ENCODE measurements around the gene MAGOH. TPM values are rescaled to one million over a fixed set of nuclear protein-coding genes. Genes with fewer than 3 reads are reported as not detected.

MAGOH gene
- total RNA-seq, 1 donor from 2014 or later, result 27.3 TPM

DNA sequence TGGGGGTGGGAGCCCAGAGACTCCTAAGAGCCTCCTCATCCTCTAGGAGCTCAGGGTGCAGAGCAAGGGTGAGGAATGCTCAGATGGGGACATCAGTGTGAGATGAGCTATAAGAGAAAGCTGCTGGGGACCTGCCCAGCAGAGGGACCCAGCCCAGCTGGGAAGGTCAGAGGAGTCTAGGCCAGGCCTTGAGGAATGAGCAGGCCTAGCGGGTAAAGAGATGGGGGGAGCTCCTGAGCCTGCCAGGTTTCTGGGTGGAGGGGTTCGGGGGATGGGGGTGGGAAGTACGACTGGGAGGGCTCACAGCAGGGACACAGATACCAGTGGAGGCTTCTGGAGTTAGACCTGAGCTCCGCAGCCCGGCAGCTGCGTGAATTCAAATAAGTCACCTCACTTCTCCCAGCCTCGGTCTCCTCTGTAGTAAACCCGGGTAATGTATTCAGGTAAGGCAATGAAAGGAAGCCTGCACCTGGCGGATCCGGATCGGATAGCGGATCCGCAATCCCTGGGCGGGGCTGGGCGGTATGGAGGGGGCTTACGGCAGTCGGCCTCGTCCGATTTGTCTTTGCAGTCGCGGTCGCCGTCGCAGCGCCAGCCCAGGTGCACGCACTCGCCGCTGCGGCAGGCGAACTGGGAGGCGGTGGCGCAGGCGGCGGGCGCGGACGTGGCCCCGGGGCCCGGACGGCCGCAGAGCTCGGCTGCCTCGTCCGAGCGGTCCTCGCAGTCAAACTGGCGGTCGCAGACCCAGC, 38.0 kb upstream of the MAGOH start:
- Mint-ChIP-seq H3K4me3 (ENCODE audit: unreplicated experiment) (no peak overlapping the region), H3K36me3 (ENCODE audit: unreplicated experiment) (no peaks in the 10 kb centered on the region), H3K27me3 (ENCODE audit: unreplicated experiment) (peaks cover 14% of the 10 kb centered on the region), H3K4me1 (ENCODE audit: low read depth, unreplicated experiment) (peaks cover 17% of the 10 kb centered on the region), H3K9me3 (ENCODE audit: unreplicated experiment) (peaks cover 1% of the 10 kb centered on the region), H3K27ac (ENCODE audit: unreplicated experiment) (no peak overlapping the region)
- DNase-seq, result no peak
- TF ChIP-seq, protein P1, sequence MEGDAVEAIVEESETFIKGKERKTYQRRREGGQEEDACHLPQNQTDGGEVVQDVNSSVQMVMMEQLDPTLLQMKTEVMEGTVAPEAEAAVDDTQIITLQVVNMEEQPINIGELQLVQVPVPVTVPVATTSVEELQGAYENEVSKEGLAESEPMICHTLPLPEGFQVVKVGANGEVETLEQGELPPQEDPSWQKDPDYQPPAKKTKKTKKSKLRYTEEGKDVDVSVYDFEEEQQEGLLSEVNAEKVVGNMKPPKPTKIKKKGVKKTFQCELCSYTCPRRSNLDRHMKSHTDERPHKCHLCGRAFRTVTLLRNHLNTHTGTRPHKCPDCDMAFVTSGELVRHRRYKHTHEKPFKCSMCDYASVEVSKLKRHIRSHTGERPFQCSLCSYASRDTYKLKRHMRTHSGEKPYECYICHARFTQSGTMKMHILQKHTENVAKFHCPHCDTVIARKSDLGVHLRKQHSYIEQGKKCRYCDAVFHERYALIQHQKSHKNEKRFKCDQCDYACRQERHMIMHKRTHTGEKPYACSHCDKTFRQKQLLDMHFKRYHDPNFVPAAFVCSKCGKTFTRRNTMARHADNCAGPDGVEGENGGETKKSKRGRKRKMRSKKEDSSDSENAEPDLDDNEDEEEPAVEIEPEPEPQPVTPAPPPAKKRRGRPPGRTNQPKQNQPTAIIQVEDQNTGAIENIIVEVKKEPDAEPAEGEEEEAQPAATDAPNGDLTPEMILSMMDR (IDR thresholded peaks at IDR 0.05; ENCODE audit: partially characterized antibody, unreplicated experiment), result no peak

DNA sequence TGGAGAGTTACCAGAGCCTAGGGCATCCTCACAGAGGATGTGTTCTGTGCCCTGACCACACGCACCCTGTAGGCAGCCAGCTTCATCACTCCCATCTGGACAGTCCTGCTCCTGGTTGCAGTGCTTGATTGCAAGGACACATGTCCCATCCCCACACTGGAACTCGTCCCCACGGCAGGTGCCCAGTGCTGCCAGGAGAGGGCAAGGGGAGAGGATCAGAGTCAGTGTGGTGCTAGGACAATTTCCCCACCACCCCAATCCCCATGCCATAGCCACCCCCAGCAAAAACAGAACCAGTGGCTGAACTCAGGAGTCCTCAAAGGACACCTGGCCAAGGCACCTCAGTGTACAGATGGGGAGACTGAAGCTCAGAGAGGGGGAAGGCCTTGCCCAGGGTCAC, 37.2 kb upstream of the MAGOH start:
- Mint-ChIP-seq H3K9me3 (ENCODE audit: unreplicated experiment) (no peaks in the 10 kb centered on the region), H3K27ac (ENCODE audit: unreplicated experiment) (no peak overlapping the region), H3K4me3 (ENCODE audit: unreplicated experiment) (no peak overlapping the region), H3K4me1 (ENCODE audit: low read depth, unreplicated experiment) (peaks cover 12% of the 10 kb centered on the region), H3K36me3 (ENCODE audit: unreplicated experiment) (no peaks in the 10 kb centered on the region), H3K27me3 (ENCODE audit: unreplicated experiment) (peaks cover 10% of the 10 kb centered on the region)
- DNase-seq, result no peak
- TF ChIP-seq, protein P1 (IDR thresholded peaks at IDR 0.05; ENCODE audit: partially characterized antibody, unreplicated experiment), result no peak

DNA sequence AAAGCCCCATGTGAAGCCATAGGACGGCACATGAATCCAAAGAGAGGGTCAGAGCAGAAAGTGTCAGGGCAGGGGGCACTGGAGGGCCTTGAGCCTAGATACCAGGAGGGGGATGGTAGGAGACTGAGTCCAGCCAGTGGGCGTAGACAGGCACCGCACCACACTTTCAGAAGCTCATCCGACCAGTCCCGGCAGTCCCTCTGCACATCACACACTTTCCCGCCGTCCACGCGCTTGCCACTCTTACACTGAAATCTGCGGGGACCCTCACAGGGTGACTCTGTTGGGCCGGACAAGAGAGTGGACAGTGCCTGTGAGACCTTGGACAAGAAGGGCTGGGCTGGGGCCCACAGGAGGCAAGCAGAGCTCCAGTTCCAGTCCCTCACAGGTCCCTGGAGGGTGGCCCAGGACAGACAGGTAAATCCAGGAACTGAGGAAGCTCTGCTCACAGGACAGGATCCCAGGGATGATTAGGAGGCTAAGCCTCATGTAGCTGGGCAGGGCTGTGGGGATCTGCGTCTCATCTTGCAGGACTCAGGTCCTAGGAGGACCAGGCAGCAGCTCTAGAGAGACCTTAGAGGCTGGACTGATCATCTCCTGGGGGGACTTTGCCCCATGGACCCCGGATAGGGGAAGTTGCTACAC, 36.3 kb upstream of the MAGOH start:
- Mint-ChIP-seq H3K9me3 (ENCODE audit: unreplicated experiment) (no peaks in the 10 kb centered on the region), H3K4me1 (ENCODE audit: low read depth, unreplicated experiment) (peaks cover 7% of the 10 kb centered on the region), H3K36me3 (ENCODE audit: unreplicated experiment) (peaks cover 4% of the 10 kb centered on the region), H3K4me3 (ENCODE audit: unreplicated experiment) (no peak overlapping the region), H3K27me3 (ENCODE audit: unreplicated experiment) (peaks cover 10% of the 10 kb centered on the region), H3K27ac (ENCODE audit: unreplicated experiment) (no peak overlapping the region)
- TF ChIP-seq, protein P1 (IDR thresholded peaks at IDR 0.05; ENCODE audit: partially characterized antibody, unreplicated experiment), result no peak
- no peak for DNase-seq

DNA sequence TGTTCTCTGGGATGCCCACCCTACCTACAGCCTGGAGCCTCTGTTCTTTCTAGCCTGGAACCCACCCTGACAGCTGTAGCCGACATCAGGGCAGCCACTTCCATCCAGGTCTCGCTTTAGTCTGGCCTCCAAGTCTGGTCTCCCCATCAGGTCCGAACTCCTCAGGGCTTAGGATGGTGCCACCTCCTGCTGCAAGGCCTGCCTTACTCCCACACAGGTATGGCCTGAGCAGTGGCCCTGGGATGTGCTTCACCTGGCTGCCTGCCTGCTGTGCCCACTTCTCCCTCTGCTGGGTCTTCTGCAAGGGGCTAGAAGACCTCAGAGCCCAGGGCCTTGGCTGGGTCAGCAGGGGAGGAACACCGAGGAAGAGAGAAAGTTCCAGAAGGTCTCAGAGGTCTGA, 35.7 kb upstream of the MAGOH start:
- H3K4me1 Mint-ChIP-seq (ENCODE audit: low read depth, unreplicated experiment), result peaks cover 7% of the 10 kb centered on the region
- H3K27ac Mint-ChIP-seq (ENCODE audit: unreplicated experiment), result no peak overlapping the region
- no peak overlapping the region for H3K4me3 Mint-ChIP-seq (ENCODE audit: unreplicated experiment)
- peaks cover 5% of the 10 kb centered on the region for H3K36me3 Mint-ChIP-seq (ENCODE audit: unreplicated experiment)
- no peaks in the 10 kb centered on the region for H3K9me3 Mint-ChIP-seq (ENCODE audit: unreplicated experiment)
- H3K27me3 Mint-ChIP-seq (ENCODE audit: unreplicated experiment), result peaks cover 10% of the 10 kb centered on the region
- TF ChIP-seq, protein P1 (IDR thresholded peaks at IDR 0.05; ENCODE audit: partially characterized antibody, unreplicated experiment), result no peak
- no peak for DNase-seq

DNA sequence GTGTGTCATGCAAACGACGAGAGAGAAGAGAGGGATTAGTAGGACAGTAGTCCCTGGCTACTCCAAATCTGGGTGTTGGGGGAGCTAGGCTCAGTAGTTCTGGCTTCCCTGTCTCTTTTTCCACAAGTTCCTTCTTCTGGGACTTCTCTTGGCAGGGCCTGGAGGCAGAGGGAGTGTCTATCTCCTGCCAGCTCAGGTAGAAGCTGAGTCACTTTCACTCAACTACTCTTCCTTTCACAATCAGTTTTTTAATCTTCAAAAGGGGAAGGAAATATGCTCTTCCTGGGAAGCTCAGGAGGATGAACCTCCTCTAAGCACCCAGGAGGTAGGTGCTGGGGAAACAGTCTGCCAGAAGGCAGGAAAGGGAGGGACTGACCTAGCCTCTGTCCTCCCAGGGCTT, 35.2 kb upstream of the MAGOH start:
- Mint-ChIP-seq H3K9me3 (ENCODE audit: unreplicated experiment) (no peaks in the 10 kb centered on the region), H3K36me3 (ENCODE audit: unreplicated experiment) (peaks cover 5% of the 10 kb centered on the region), H3K27ac (ENCODE audit: unreplicated experiment) (no peak overlapping the region), H3K4me1 (ENCODE audit: low read depth, unreplicated experiment) (peaks cover 7% of the 10 kb centered on the region), H3K27me3 (ENCODE audit: unreplicated experiment) (peaks cover 11% of the 10 kb centered on the region), H3K4me3 (ENCODE audit: unreplicated experiment) (no peak overlapping the region)
- TF ChIP-seq, protein P1 (IDR thresholded peaks at IDR 0.05; ENCODE audit: partially characterized antibody, unreplicated experiment), result no peak
- DNase-seq, result no peak
